Esophagus muscularis mucosa (tissue), 4 donors: ENCODE data around the gene CCDC167. TPM values are rescaled to one million over a fixed set of nuclear protein-coding genes. Genes with fewer than 3 reads are reported as not detected.

Source experiments
- DNase-seq: peaks from one replicate; pipeline ENCODE4 v3.0.0-alpha.2; 2017; ENCODE audit errors: extremely low spot score
- H3K27ac ChIP-seq, 4 donors: fragments of 200-600 bp; sonication (generic); replicated peaks in 1 of 4; 1 replicate in 3 of 4; 2 replicates in 1 of 4; pipeline ENCODE4 v1.5.1; 2016 to 2019; ENCODE audit warnings: mild to moderate bottlenecking in 1 of 4
- H3K27me3 ChIP-seq, 4 donors: fragments of 200-600 bp; sonication (generic); one replicate each; pipeline versions ENCODE4 v1.5.1 to v1.6.0; 2016 to 2019
- H3K36me3 ChIP-seq, 4 donors: fragments of 200-600 bp; sonication (generic); one replicate each; pipeline ENCODE4 v1.5.1; 2016 to 2019
- H3K4me1 ChIP-seq, 4 donors: fragments of 200-600 bp; sonication (generic); one replicate each; pipeline ENCODE4 v1.5.1; 2016 to 2019
- H3K4me3 ChIP-seq, 4 donors: fragments of 200-600 bp; sonication (generic); 1 replicate in 2 of 4; 2 replicates in 2 of 4; pipeline ENCODE4 v1.5.1; 2016 to 2019; ENCODE audit warnings: mild to moderate bottlenecking in 4 of 4, moderate library complexity in 1 of 4
- H3K9me3 ChIP-seq, 4 donors: fragments of 200-600 bp; sonication (generic); 1 replicate in 3 of 4; 2 replicates in 1 of 4; pipeline ENCODE4 v1.5.1; 2016 to 2019
- EP300 ChIP-seq: sonication (generic); formaldehyde crosslinking; IDR thresholded peaks from one replicate; pipeline ENCODE4 v1.6.1; 2017; ENCODE audit warnings: antibody characterized with exemption
- POLR2A ChIP-seq: fragments of 450-650 bp; IDR thresholded peaks from one replicate; pipeline ENCODE4 v1.6.1; 2017; ENCODE audit warnings: antibody characterized with exemption, moderate library complexity, mild to moderate bottlenecking, low read depth
- POLR2AphosphoS5 ChIP-seq, 2 donors: sonication (generic); formaldehyde crosslinking; IDR thresholded peaks; one replicate each; pipeline ENCODE4 v1.6.1; 2017; ENCODE audit warnings: antibody characterized with exemption in 2 of 2
- WGBS: methylation state at CpG from one replicate; pipeline ENCODE4 v1.1.5; 2018; 5-methylcytosine and 5-hydroxymethylcytosine counted together
- intact Hi-C: fragments of 100-400 bp; cut with DNase I; formaldehyde crosslinking; loops from one replicate; pipeline ENCODE4 v1.15.1; 2023
- total RNA-seq, 4 donors: library from RNA; depleted of rRNA; stranded (reverse); fragments of >200 nt; gene quantifications; one replicate each; pipeline versions ENCODE4 v1.1.0 to v1.2.1, GENCODE V29; 2016
- TF ChIP-seq, protein P1 (sequence below), 3 experiments: fragments of 200-600 bp in 2 of 3; fragments of 450-650 bp in 1 of 3; sonication (generic) in 2 of 3; IDR thresholded peaks; one replicate each; pipeline ENCODE4 v1.5.1; 2017 to 2019; ENCODE audit warnings: antibody characterized with exemption in 3 of 3, mild to moderate bottlenecking in 2 of 3, moderate library complexity in 1 of 3

The CCDC167 gene
- total RNA-seq, 4 donors from 2014 or later = 11.1 to 19.1 (median 16.3) TPM

DNA sequence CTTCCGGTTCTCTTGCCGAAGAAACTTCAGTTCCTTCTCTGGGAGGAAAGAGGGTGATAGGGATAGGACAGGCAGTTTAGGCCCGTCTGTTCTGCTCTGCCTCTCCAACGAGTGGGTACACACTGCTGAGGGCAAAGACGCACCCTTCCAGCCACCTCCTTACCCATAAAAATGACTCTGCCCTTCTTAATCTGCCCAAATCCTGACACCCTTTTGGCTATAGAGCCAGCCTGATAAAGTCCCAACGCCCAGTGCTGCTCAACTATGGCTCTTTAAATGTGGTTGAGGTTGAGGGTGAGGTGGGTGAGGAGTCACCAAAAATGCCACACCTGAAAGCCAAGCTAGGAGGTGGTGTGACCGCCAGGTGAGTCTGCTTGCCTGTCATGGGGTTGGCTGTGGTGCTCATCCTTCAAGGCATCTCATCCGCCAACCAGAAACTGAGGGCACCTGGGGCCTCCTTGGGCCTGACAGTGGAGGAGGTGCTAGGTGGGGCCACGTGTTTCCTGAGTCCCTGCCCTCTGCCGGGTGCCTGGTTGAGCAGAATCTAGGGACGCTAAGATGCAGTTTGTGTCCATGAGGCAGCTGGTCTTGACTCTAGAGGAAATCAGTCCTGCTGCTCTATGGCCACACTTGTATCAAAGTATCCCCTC is 16.3 kb downstream of the CCDC167 start:
- Histone ChIP-seq H3K4me1 (peaks cover 0 to 17% (median 7%) of the 10 kb centered on the region in 4 donors), H3K27me3 (no peaks in the 10 kb centered on the region), H3K36me3 (peaks cover 33 to 84% (median 57%) of the 10 kb centered on the region in 4 donors), H3K9me3 (no peaks in the 10 kb centered on the region), H3K4me3 (no peak overlapping the region), H3K27ac (no peak overlapping the region)
- intact Hi-C loops = no loop called here
- no peak for TF ChIP-seq POLR2AphosphoS5 (IDR thresholded peaks at IDR 0.05)
- TF ChIP-seq, protein P1, sequence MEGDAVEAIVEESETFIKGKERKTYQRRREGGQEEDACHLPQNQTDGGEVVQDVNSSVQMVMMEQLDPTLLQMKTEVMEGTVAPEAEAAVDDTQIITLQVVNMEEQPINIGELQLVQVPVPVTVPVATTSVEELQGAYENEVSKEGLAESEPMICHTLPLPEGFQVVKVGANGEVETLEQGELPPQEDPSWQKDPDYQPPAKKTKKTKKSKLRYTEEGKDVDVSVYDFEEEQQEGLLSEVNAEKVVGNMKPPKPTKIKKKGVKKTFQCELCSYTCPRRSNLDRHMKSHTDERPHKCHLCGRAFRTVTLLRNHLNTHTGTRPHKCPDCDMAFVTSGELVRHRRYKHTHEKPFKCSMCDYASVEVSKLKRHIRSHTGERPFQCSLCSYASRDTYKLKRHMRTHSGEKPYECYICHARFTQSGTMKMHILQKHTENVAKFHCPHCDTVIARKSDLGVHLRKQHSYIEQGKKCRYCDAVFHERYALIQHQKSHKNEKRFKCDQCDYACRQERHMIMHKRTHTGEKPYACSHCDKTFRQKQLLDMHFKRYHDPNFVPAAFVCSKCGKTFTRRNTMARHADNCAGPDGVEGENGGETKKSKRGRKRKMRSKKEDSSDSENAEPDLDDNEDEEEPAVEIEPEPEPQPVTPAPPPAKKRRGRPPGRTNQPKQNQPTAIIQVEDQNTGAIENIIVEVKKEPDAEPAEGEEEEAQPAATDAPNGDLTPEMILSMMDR (IDR thresholded peaks at IDR 0.05) = no peak
- TF ChIP-seq POLR2A = no peak
- no peak for TF ChIP-seq EP300
- DNase-seq = no peak
- 93% methylated on average over 9 of the region's 11 CpGs for WGBS

DNA sequence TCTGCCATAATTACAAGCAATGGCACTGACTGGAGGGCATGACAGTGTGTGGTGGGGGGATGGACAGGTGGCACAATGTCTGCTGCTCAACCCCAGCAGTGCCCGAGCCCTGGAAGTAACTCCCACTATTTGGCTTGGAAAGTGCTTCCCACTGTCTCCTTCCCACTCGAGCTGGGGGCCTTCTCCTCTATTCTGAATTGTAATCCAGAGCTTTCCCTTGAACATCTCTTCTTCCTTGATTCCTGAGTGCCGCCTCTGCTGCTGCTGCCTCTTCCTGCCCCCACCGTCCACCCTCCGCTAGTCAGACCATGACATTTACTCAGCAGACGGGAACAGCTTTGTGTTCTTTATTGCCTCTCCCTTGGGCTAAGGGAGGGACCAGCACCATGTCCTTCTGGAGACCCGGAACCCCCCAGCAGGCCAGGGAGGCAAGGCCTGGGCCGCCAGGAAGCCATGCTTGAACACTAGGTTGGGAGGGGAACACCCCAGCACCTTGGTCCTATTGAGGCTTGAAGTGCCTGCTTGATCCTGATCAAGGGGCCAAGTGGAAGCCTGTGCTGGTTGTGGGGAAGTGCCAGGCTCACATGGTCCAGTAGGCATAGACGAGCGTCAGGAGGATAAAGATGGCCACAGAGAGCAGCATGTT is 17.0 kb downstream of the CCDC167 start:
- no peak for DNase-seq
- H3K9me3 ChIP-seq = no peaks in the 10 kb centered on the region
- 85% methylated on average over 10 of the region's 10 CpGs for WGBS

DNA sequence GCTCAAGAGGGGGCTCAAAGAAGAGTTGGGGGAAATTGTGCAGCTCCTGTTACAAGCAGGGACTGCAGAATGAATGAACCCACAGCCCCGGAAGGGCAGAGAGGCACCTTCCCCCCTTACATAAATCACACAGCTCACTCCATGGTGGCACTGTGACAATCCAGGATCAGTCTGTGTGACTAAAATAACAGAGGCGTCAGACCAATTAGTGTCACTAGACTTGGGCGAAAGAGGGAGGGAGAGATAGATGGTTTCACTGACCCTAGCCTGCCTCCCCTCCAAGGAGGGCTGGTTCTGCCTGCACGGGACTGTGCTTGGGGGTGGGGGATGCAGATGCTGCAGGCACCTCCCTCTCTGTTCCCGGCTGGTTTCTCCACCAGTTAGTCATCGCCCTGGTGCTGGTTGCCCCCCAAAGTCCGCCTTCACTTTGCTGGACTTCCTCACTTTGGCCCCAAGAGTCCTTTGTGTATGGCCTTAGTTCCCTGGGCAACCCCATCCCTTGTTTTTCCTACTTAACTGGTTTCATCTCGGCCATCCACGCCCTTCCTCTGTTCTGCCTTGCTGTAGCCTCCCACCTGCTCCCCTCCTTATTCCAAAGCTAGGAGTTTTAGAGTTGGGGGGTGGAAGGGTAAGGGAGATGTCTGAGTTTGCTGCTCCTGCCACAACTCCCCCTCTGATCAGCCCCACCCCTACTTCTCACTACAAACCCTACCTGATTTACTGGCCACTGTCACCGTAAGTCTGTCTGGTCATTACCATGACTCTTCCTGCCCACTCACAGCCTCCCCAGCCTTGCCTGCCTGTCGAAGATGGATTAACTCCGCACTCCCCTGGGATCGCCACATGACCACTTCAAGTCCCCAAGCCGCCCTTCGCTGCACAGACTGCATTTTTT is 17.7 kb downstream of the CCDC167 start:
- Histone ChIP-seq H3K9me3 (no peaks in the 10 kb centered on the region), H3K4me3 (no peak overlapping the region), H3K27me3 (no peaks in the 10 kb centered on the region), H3K4me1 (peaks cover 0 to 17% (median 7%) of the 10 kb centered on the region in 4 donors), H3K36me3 (peaks cover 43 to 92% (median 71%) of the 10 kb centered on the region in 4 donors), H3K27ac (no peak overlapping the region)
- no peak for TF ChIP-seq EP300
- TF ChIP-seq POLR2A = no peak
- no peak for TF ChIP-seq POLR2AphosphoS5 (IDR thresholded peaks at IDR 0.05)
- TF ChIP-seq, protein P1 (IDR thresholded peaks at IDR 0.05) = no peak
- WGBS = 70% methylated on average over 15 of the region's 15 CpGs
- intact Hi-C loops = no loop called here
- DNase-seq = no peak

More for the DNA sequence above, 17.0 kb downstream of the CCDC167 start:
- intact Hi-C loops = no loop called here
- TF ChIP-seq POLR2AphosphoS5 (IDR thresholded peaks at IDR 0.05) (no peak), POLR2A (no peak), EP300 (no peak)
- TF ChIP-seq, protein P1 (IDR thresholded peaks at IDR 0.05) = no peak
- no peak overlapping the region for H3K27ac ChIP-seq
- peaks cover 39 to 84% (median 64%) of the 10 kb centered on the region in 4 donors for H3K36me3 ChIP-seq
- H3K27me3 ChIP-seq = no peaks in the 10 kb centered on the region
- no peak overlapping the region for H3K4me3 ChIP-seq
- H3K4me1 ChIP-seq = peaks cover 0 to 17% (median 7%) of the 10 kb centered on the region in 4 donors

DNA sequence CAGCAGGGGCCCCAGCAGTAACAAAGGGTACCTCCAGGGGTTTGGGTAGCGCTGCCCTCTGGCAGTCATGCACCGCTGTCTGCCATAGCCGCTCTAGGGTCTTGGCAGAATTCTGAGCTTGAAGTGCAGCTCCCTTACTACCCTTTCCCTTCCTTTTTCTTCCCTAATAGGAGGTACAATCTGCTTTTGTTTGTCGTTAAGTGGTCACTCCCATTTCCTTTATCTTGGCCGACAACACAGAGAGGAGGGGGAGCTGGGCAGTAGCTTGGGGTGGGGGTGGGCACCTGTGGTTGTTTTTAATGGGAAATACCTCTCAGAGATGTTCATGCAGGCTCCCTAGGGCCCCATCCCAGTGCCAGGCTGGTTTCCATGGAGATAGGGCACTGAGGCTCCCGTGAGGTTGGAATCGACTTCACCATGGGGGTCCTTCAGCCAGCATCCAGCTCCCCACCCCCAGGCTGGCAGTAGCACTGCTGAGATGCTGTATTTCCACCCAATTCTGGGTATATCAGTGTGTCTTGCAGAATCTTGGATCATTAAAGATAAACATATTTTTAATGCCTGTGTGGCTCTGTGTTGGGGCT is 18.6 kb downstream of the CCDC167 start:
- no peak for DNase-seq
- WGBS = 54% methylated on average over 6 of the region's 7 CpGs
- Histone ChIP-seq H3K4me3 (no peak overlapping the region), H3K27ac (no peak overlapping the region), H3K36me3 (peaks cover 46 to 96% (median 80%) of the 10 kb centered on the region in 4 donors), H3K27me3 (no peaks in the 10 kb centered on the region), H3K4me1 (peaks cover 0 to 17% (median 7%) of the 10 kb centered on the region in 4 donors), H3K9me3 (no peaks in the 10 kb centered on the region)
- intact Hi-C loops = no loop called here
- TF ChIP-seq, protein P1 (IDR thresholded peaks at IDR 0.05) = no peak
- TF ChIP-seq POLR2A = no peak
